ENCODE data around the gene PRMT2.

GRCh38 chr21:46661642-46662366 is 26.3 kb downstream of the PRMT2 start:
- TF ChIP-seq CTCF (IDR thresholded peaks at IDR 0.05) (no peak), POLR2A (IDR thresholded peaks at IDR 0.05) (no peak)

All from heart left ventricle (tissue), 13 donors.